HG02798 (cell line): ENCODE data around the gene GPR183.

ENCODE experiments used
- ATAC-seq: cut with Tn5 transposase; IDR thresholded peaks from one replicate; pipeline ENCODE4 v1.9.1; 2021; ENCODE audit warnings: mild to moderate bottlenecking; ENCODE audit not compliant: unreplicated experiment, poor library complexity

The GPR183 gene

GRCh38 chr13:99275093-99275469 is 32.1 kb downstream of the GPR183 start:
- no peak for ATAC-seq

GRCh38 chr13:99273128-99273527 is 34.1 kb downstream of the GPR183 start:
- ATAC-seq, result no peak

- no peak for ATAC-seq
Measured at GRCh38 chr13:99272481-99272880, 34.7 kb downstream of the GPR183 start.

- ATAC-seq, result no peak
Measured at GRCh38 chr13:99271249-99271648, 36.0 kb downstream of the GPR183 start.

- ATAC-seq, result no peak
Measured at GRCh38 chr13:99270518-99270917, 36.7 kb downstream of the GPR183 start.

GRCh38 chr13:99269627-99270241 is 37.5 kb downstream of the GPR183 start:
- ATAC-seq, result peak; percentile 82

GRCh38 chr13:99268822-99269221 is 38.4 kb downstream of the GPR183 start:
- ATAC-seq, result no peak

GRCh38 chr13:99267927-99268326 is 39.3 kb downstream of the GPR183 start:
- no peak for ATAC-seq

GRCh38 chr13:99266827-99267226 is 40.4 kb downstream of the GPR183 start:
- ATAC-seq, result no peak

- ATAC-seq, result peak; percentile 59
Measured at GRCh38 chr13:99265821-99266426, 41.3 kb downstream of the GPR183 start.

GRCh38 chr13:99265162-99265800 is 41.9 kb downstream of the GPR183 start:
- no peak for ATAC-seq

GRCh38 chr13:99264051-99264450 is 43.1 kb downstream of the GPR183 start:
- ATAC-seq, result no peak

- no peak for ATAC-seq
Measured at GRCh38 chr13:99263126-99263785, 43.9 kb downstream of the GPR183 start.

- ATAC-seq, result no peak
Measured at GRCh38 chr13:99261059-99261458, 46.1 kb downstream of the GPR183 start.

- ATAC-seq, result no peak
Measured at GRCh38 chr13:99260216-99260615, 47.0 kb downstream of the GPR183 start.

GRCh38 chr13:99258946-99259345 is 48.3 kb downstream of the GPR183 start:
- peak; percentile 77 for ATAC-seq

- ATAC-seq, result peak; percentile 89
Measured at GRCh38 chr13:99258210-99258860, 48.9 kb downstream of the GPR183 start, which contains the start of gene GPR18. Gene GPR18 (minus strand): TSS chr13:99258379. CDS start chr13:99255872, 2,507 bp downstream.

GRCh38 chr13:99257291-99257690 is 49.9 kb downstream of the GPR183 start:
- ATAC-seq, result no peak

- no peak for ATAC-seq
Measured at GRCh38 chr13:99256709-99257108, 50.5 kb downstream of the GPR183 start.

GRCh38 chr13:99256283-99256682 is 50.9 kb downstream of the GPR183 start:
- ATAC-seq, result no peak

GRCh38 chr13:99255271-99255670 is 51.9 kb downstream of the GPR183 start:
- no peak for ATAC-seq
